ENCODE measurements around the gene TRIM31. TPM values are rescaled to one million over a fixed set of nuclear protein-coding genes. Genes with fewer than 3 reads are reported as not detected.
"Not testable (repeated sequence)": the region's sequence is repeated elsewhere in the genome, so short reads cannot be mapped to it uniquely, and the experiment has no call there.

TRIM31 gene
- total RNA-seq, 1 experiment from 2014 or later = not detected

DNA sequence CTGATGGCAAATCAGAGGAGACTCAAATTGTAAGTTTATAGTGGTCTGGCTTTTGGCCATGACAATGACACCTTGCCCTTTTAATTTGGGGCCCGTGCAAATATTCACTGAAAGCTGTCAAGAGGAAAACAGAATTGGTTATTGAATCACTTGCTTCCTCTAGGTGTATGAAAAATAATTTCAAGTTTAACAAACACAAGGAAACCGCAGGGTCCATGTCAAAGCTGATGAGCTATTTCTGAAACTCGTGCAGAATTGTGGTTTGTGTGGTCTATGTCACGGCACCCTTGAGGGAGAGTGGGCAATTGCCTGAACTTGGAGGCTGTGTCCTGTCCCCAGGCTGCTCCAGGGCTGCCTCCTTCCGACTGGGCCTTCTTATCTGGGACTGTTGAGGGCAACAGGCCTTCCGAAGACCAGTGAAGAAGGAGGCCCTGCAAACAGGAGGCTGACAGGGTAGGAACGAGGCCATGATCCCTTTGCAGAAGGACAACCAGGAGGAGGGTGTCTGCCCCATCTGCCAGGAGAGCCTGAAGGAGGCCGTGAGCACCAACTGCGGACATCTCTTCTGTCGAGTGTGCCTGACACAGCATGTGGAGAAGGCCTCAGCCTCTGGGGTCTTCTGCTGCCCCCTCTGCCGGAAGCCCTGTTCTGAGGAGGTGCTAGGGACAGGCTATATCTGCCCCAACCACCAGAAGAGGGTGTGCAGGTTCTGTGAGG lies 23.8 kb upstream of the TRIM31 start:
- no peak for DNase-seq (ENCODE audit: low read depth in 1 of 2, low spot score in 2 of 2)
- no peaks in the 10 kb centered on the region for H3K4me1 ChIP-seq (replicated peaks)
- no peak overlapping the region for H3K27ac ChIP-seq
- peaks cover 39% of the 10 kb centered on the region for H3K27me3 ChIP-seq (replicated peaks)
- no peaks in the 10 kb centered on the region; the same call in 1 of the 2 replicates for H3K9me3 ChIP-seq (replicated peaks)
- H3K4me3 ChIP-seq = no peak overlapping the region
- H3K36me3 ChIP-seq = no peaks in the 10 kb centered on the region

- Histone ChIP-seq H3K27ac (no peak within 1 kb of the TSS), H3K36me3 (no peaks in the 10 kb centered on the region), H3K4me1 (replicated peaks) (peaks cover 2% of the 10 kb centered on the region; the same call in 1 of the 2 replicates), H3K9me3 (replicated peaks) (no peaks in the 10 kb centered on the region; the same call in 1 of the 2 replicates), H3K27me3 (replicated peaks) (peaks cover 35% of the 10 kb centered on the region), H3K4me3 (no peak within 1 kb of the TSS)
- DNase-seq (ENCODE audit: low read depth in 1 of 2, low spot score in 2 of 2) = no peak
These were observed 22.9 kb upstream of the TRIM31 start, which contains the start of gene TRIM40 for GRCh38 chr6:30135757-30136156. Gene TRIM40 (plus strand): TSS chr6:30136140. CDS start chr6:30137037, 897 bp downstream.

- no peak overlapping the region for H3K27ac ChIP-seq
- no peak for DNase-seq (ENCODE audit: low read depth in 1 of 2, low spot score in 2 of 2)
- no peaks in the 10 kb centered on the region for H3K36me3 ChIP-seq
- no peaks in the 10 kb centered on the region; the same call in 1 of the 2 replicates for H3K9me3 ChIP-seq (replicated peaks)
- H3K27me3 ChIP-seq (replicated peaks) = peaks cover 38% of the 10 kb centered on the region
- H3K4me3 ChIP-seq = no peak overlapping the region
- H3K4me1 ChIP-seq (replicated peaks) = peaks cover 3% of the 10 kb centered on the region; the same call in 1 of the 2 replicates
These were observed 22.3 kb upstream of the TRIM31 start for GRCh38 chr6:30135147-30135546.

GRCh38 chr6:30131947-30132497 lies 19.1 kb upstream of the TRIM31 start:
- no peaks in the 10 kb centered on the region; the same call in 1 of the 2 replicates for H3K9me3 ChIP-seq (replicated peaks)
- no peak overlapping the region for H3K4me3 ChIP-seq
- H3K36me3 ChIP-seq = no peaks in the 10 kb centered on the region
- DNase-seq (ENCODE audit: low read depth in 1 of 2, low spot score in 2 of 2) = no peak
- peaks cover 40% of the 10 kb centered on the region for H3K27me3 ChIP-seq (replicated peaks)
- peaks cover 3% of the 10 kb centered on the region; the same call in 1 of the 2 replicates for H3K4me1 ChIP-seq (replicated peaks)
- H3K27ac ChIP-seq = no peak overlapping the region

GRCh38 chr6:30130887-30131862 lies 18.3 kb upstream of the TRIM31 start:
- Histone ChIP-seq H3K4me3 (no peak overlapping the region), H3K27me3 (replicated peaks) (peaks cover 36% of the 10 kb centered on the region), H3K4me1 (replicated peaks) (peaks cover 3% of the 10 kb centered on the region; the same call in 1 of the 2 replicates), H3K9me3 (replicated peaks) (no peaks in the 10 kb centered on the region; the same call in 1 of the 2 replicates), H3K36me3 (no peaks in the 10 kb centered on the region), H3K27ac (no peak overlapping the region)
- DNase-seq (ENCODE audit: low read depth in 1 of 2, low spot score in 2 of 2) = peak; percentile 69 to 73

DNA sequence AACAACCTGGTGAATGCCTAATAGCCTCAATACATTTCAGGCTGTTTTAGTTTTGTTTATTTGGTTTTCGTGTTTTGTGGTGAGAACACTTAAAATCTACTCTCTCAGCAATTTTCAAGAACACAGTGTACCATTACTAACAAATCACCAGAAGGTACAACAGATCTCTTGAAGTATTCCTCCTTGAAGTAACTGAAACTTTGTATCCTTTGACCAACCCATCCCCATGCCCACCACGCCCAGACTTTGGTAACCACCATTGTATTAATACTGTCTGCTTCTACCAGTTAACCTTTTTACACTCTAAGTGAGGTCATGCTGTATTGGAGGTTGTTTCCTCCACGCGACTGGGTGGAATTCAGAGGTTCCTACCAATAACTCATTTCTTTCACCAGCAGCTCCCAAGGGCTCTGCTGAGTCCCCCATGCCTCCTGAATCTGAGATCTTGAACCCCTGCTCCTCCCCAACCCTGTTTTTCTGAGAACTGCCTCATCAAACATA lies 17.3 kb upstream of the TRIM31 start:
- Histone ChIP-seq H3K4me1 (replicated peaks) (peaks cover 3% of the 10 kb centered on the region; the same call in 1 of the 2 replicates), H3K27ac (no peak overlapping the region), H3K4me3 (no peak overlapping the region), H3K36me3 (no peaks in the 10 kb centered on the region), H3K27me3 (replicated peaks) (peaks cover 33% of the 10 kb centered on the region), H3K9me3 (replicated peaks) (no peaks in the 10 kb centered on the region; the same call in 1 of the 2 replicates)
- DNase-seq (ENCODE audit: low read depth in 1 of 2, low spot score in 2 of 2) = no peak

DNA sequence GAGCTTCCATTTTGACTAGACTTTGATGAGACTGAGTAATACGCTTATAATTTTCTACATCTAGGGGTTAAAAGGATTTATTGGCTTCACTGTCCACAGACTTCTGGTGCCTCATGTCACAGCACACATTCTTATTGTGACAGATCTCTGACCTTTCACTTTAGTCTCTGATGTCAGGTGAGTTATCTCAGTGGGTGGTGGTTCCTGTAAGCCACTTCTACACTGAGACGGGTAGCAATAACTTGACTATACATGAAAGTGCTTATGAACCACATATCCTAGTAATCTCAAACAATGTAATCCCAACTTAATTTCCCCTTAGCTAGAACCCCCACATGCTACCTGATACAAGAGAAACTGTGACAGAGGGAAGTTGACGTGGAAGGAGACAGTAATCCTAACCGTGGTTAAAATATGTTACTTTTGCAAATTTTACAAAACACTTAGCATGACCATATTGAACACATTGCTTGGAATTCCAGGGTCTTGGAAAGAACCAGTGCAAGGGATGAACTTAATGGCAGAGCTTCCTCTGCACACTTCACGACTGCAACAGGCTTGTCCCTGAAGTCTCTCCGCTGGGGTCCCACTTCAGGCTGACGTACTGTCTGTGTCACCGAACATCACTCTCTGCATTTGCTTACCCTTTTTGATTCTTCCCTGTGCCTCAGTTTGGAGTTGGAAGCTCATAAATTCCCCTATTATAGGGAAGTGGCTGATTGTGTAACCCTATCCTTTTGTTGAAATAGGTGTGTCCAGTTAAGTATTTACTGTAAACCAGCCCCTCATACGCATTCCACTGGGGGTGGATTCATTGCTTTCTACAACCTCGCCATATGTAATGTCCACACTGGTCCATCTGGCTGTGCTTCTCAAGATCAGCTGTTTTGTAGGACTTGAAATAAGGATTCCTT lies 16.6 kb upstream of the TRIM31 start:
- Histone ChIP-seq H3K9me3 (replicated peaks) (no peaks in the 10 kb centered on the region; the same call in 1 of the 2 replicates), H3K4me3 (no peak overlapping the region), H3K36me3 (no peaks in the 10 kb centered on the region), H3K27me3 (replicated peaks) (peaks cover 33% of the 10 kb centered on the region), H3K4me1 (replicated peaks) (peaks cover 3% of the 10 kb centered on the region; the same call in 1 of the 2 replicates), H3K27ac (no peak overlapping the region)
- no peak for DNase-seq (ENCODE audit: low read depth in 1 of 2, low spot score in 2 of 2)

GRCh38 chr6:30127238-30128093 lies 14.6 kb upstream of the TRIM31 start:
- Histone ChIP-seq H3K4me1 (replicated peaks) (peaks cover 3% of the 10 kb centered on the region; the same call in 1 of the 2 replicates), H3K9me3 (replicated peaks) (no peaks in the 10 kb centered on the region), H3K4me3 (no peak overlapping the region), H3K36me3 (no peaks in the 10 kb centered on the region), H3K27ac (no peak overlapping the region), H3K27me3 (replicated peaks) (peaks cover 20% of the 10 kb centered on the region)
- no peak for DNase-seq (ENCODE audit: low read depth in 1 of 2, low spot score in 2 of 2)

DNA sequence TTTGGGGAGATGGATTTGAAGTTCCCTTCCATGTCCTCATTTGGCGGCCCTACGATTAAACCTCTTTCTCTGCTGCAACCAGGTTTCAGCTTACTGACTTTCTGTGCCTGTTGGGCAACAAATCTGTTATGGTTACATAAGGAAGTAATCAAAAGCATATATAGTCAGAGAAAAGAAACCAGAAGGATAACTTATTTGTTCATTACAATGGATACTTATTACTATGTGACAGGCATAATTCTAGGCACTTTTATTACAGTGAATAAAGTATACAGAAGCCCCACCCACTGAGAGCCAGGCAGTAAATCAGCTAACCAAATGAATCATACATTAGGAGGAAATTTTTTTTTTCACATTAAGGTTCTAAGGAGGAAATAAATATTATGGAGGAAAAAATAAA lies 9.6 kb upstream of the TRIM31 start:
- no peak overlapping the region for H3K4me3 ChIP-seq
- H3K4me1 ChIP-seq (replicated peaks) = peaks cover 9% of the 10 kb centered on the region
- H3K36me3 ChIP-seq = no peaks in the 10 kb centered on the region
- H3K9me3 ChIP-seq (replicated peaks) = no peaks in the 10 kb centered on the region
- H3K27me3 ChIP-seq (replicated peaks) = no peaks in the 10 kb centered on the region; the same call in 1 of the 2 replicates
- H3K27ac ChIP-seq = no peak overlapping the region
- DNase-seq (ENCODE audit: low read depth in 1 of 2, low spot score in 2 of 2) = no peak

DNA sequence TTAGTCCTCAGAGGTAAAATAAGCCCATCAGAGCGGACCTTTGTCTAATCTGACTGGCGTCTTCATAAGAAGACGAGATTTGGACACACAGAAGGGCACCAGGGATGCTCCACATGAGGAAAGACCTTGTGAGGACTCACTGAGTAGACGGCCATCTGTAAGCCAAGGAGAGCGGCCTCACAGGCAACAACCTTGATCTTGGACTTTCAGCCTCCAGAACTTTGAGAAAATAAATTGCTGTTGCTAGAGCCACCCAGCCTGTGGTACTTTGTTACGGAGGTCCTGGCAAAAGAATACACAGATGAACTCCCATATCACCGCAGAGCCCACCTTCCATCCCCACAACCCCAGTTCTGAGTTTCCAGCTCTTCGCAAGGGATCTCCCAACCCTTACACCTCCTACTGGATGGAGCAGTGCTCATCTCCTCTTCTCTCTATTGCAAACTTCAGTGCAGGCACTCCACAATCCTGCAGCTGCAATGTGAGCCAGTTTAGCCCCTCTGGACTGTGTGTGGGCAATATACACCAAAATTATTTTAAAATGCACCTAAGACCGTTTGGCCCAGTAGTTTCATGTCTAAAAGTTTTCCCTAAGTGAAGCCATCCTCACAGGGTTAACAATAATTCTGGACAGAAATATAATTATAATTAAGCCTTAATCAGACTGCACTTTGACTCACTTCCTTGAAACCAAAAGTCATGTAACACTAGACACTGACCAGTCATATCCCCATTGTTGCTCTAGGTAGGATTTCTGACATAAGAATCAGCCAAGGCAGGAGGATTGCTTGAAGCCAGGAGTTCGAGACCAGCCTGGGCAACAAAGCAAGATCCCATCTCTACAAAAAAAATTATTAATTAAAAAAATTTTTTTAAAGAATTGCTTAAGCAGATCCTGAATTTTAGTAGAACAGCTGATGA lies 8.8 kb upstream of the TRIM31 start:
- DNase-seq (ENCODE audit: low read depth in 1 of 2, low spot score in 2 of 2) = no peak
- no peak overlapping the region for H3K4me3 ChIP-seq
- H3K4me1 ChIP-seq (replicated peaks) = peaks cover 9% of the 10 kb centered on the region

GRCh38 chr6:30118691-30119090 lies 5.8 kb upstream of the TRIM31 start:
- H3K36me3 ChIP-seq; DNase-seq (ENCODE audit: low read depth in 1 of 2, low spot score in 2 of 2); H3K4me1 ChIP-seq (replicated peaks); H3K27ac ChIP-seq; H3K27me3 ChIP-seq (replicated peaks); H3K4me3 ChIP-seq; H3K9me3 ChIP-seq (replicated peaks): not testable (repeated sequence)

More for the DNA sequence above, 8.8 kb upstream of the TRIM31 start:
- Histone ChIP-seq H3K27me3 (replicated peaks) (no peaks in the 10 kb centered on the region; the same call in 1 of the 2 replicates), H3K36me3 (no peaks in the 10 kb centered on the region), H3K9me3 (replicated peaks) (no peaks in the 10 kb centered on the region), H3K27ac (no peak overlapping the region)
